Measurements from ENCODE around the gene BFSP2. TPM values are rescaled to one million over a fixed set of nuclear protein-coding genes. Genes with fewer than 3 reads are reported as not detected.
A peak's percentile ranks its signal among the peaks of the same experiment; 100 is the strongest.

The BFSP2 gene
- total RNA-seq, 2 donors from 2014 or later = not detected

DNA sequence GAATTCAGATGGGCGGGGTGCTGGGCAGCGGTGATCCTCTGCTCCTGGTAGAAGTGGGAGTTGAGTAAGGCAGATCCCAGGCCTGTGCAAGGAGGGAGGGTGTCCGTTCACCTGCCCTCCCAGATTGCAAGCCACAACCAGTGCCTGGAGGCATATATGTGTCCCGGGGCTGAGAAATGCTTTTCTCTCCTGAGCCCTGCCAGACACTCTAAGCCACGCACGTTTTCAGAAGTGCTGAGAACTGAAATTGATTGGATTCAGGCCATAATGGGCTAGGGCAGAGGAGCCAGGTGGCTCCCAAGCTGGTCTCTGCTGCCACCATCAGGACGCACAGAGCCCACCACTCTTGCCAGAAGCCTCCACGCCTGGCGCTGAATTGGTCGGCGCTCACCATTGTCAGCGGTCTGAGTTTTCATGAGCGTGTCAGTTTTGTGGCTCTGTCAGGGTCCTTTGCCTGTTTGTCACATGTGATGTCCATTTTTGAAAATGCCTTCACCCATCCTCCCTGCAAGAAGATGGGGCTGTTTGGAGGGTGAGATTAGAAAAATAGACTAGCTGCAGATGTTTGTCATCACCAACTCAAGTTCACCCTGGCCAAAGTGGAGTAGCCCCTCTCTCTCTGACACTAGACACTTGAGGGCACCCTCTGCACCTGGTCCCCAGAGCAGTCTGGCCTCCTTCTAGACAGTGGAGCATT lies 15.4 kb upstream of the BFSP2 start:
- Histone ChIP-seq H3K9me3 (no peaks in the 10 kb centered on the region), H3K36me3 (no peaks in the 10 kb centered on the region), H3K4me3 (no peak overlapping the region), H3K27ac (no peak overlapping the region), H3K4me1 (peaks cover 0 to 9% of the 10 kb centered on the region in 2 donors), H3K27me3 (no peaks in the 10 kb centered on the region)
- TF ChIP-seq CTCF (IDR thresholded peaks at IDR 0.05) = peak; percentile 64 to 89
- DNase-seq (ENCODE audit: low spot score) = peak; percentile 69

DNA sequence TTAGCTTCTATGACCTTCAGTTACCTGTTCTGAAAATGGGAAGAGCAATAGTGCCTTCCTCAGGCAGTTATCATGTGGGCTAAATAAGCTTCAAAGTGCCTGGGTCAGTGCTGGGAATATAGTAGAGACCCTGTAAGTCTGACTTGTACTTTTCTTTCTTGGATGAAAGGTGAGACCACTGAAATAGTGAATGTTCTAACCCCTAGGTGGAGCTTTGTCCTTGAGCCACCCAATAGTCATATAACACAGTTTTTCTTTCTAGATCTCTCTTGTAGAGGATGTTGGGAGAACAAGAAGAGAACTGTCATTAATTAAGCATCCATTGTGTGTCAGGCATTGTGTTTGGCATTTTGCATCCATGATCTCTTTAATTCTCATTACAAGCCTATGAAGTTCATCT lies 13.0 kb upstream of the BFSP2 start:
- Histone ChIP-seq H3K36me3 (peaks cover 5% of the 10 kb centered on the region), H3K4me3 (no peak overlapping the region), H3K27ac (no peak overlapping the region), H3K9me3 (no peaks in the 10 kb centered on the region), H3K27me3 (no peaks in the 10 kb centered on the region), H3K4me1 (peaks cover 0 to 9% of the 10 kb centered on the region in 2 donors)
- no peak for TF ChIP-seq CTCF (IDR thresholded peaks at IDR 0.05)
- no peak for DNase-seq (ENCODE audit: low spot score)

DNA sequence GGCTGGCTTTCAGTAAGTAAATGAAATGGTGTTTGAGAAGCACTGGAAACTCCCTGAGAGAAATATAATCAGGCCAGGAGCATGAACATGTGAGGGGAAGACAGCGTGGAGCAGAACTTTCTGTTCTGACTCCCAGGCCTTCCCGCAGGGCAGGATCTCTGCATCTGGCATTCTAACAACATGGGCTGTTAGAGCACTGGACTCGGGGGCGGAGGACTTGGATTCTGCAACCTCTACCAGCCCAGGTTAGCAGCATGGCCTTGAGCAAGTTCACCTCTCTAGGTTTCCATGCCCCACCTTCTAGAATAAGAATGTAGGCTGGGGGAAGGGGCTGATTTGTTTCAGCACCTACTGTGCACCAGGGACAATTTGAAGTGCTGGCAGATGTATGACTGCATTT lies 12.5 kb upstream of the BFSP2 start:
- Histone ChIP-seq H3K36me3 (peaks cover 5% of the 10 kb centered on the region), H3K4me1 (peaks cover 0 to 9% of the 10 kb centered on the region in 2 donors), H3K4me3 (no peak overlapping the region), H3K9me3 (no peaks in the 10 kb centered on the region), H3K27ac (no peak overlapping the region), H3K27me3 (no peaks in the 10 kb centered on the region)
- TF ChIP-seq CTCF (IDR thresholded peaks at IDR 0.05) = no peak
- DNase-seq (ENCODE audit: low spot score) = no peak

GRCh38 chr3:133388696-133389395 lies 11.0 kb upstream of the BFSP2 start:
- H3K4me3 ChIP-seq = no peak overlapping the region
- TF ChIP-seq CTCF (IDR thresholded peaks at IDR 0.05) = no peak
- H3K9me3 ChIP-seq = no peaks in the 10 kb centered on the region
- H3K27ac ChIP-seq = no peak overlapping the region
- H3K4me1 ChIP-seq = peaks cover 0 to 9% of the 10 kb centered on the region in 2 donors
- H3K27me3 ChIP-seq = no peaks in the 10 kb centered on the region
- DNase-seq (ENCODE audit: low spot score) = no peak
- H3K36me3 ChIP-seq = peaks cover 5% of the 10 kb centered on the region

GRCh38 chr3:133390715-133391114 lies 9.1 kb upstream of the BFSP2 start:
- H3K4me3 ChIP-seq = no peak overlapping the region
- H3K36me3 ChIP-seq = peaks cover 5% of the 10 kb centered on the region
- TF ChIP-seq CTCF (IDR thresholded peaks at IDR 0.05) = no peak
- no peaks in the 10 kb centered on the region for H3K4me1 ChIP-seq
- H3K27ac ChIP-seq = no peak overlapping the region
- no peaks in the 10 kb centered on the region for H3K9me3 ChIP-seq
- no peak for DNase-seq (ENCODE audit: low spot score)
- H3K27me3 ChIP-seq = no peaks in the 10 kb centered on the region
